K562 (cell line): ENCODE data around the gene MRGPRX3. TPM values are rescaled to one million over a fixed set of nuclear protein-coding genes. Genes with fewer than 3 reads are reported as not detected.
A peak's percentile ranks its signal among the peaks of the same experiment; 100 is the strongest.

Experiments used
- CTBP1 ChIP-seq: fragments of 450-650 bp; IDR thresholded peaks from 2 replicates; pipeline ENCODE4 v1.6.1; 2016; ENCODE audit warnings: borderline replicate concordance
- MCM3 ChIP-seq: fragments of 450-650 bp; IDR thresholded peaks from 2 replicates; pipeline ENCODE4 v1.6.1; 2016
- RAD21 ChIP-seq, 2 experiments: fragments of 250-450 bp in 1 of 2; fragments of 450-650 bp in 1 of 2; sonication (Bioruptor Pico) in 1 of 2; formaldehyde crosslinking in 1 of 2; IDR thresholded peaks in 1 of 2; conservative IDR thresholded peaks in 1 of 2; 2 replicates each; pipeline versions ENCODE4 v1.4.0 to v1.8.0; 2020 to 2022; ENCODE audit warnings: mild to moderate bottlenecking in 2 of 2, moderate library complexity in 1 of 2
- REST ChIP-seq, 2 experiments: fragments of 450-650 bp; formaldehyde crosslinking in 1 of 2; IDR thresholded peaks; 2 replicates each; pipeline versions ENCODE4 v1.4.0 to v1.6.1; 2014 to 2020; ENCODE audit warnings: mild to moderate bottlenecking in 2 of 2, borderline replicate concordance in 1 of 2, low read depth in 1 of 2
- polyA plus RNA-seq, 8 experiments: library from polyadenylated mRNA; depleted of rRNA in 4 of 8; stranded (reverse) in 5 of 8; unstranded in 3 of 8; fragments of >200 nt; fragmentation: Nextera tagmentation in 2 of 8; fragmentation: Illumina TruSeq in 1 of 8; extraction: Ambion mirVana in 2 of 8; extraction: Trizol in 1 of 8; gene quantifications; 2 replicates each; pipeline versions ENCODE4 v1.2.1 to v1.2.3, GENCODE V29; 2011 to 2014; ENCODE audit warnings: inconsistent platforms in 1 of 8, missing spikeins in 1 of 8
- total RNA-seq, 7 experiments: library from RNA; depleted of rRNA in 6 of 7; stranded (reverse); fragments of >200 nt in 6 of 7; fragmentation: Illumina TruSeq in 2 of 7; extraction: Trizol in 2 of 7; gene quantifications; 2 replicates each; pipeline versions ENCODE4 v1.2.1 to v1.2.3, GENCODE V29; 2011 to 2021; ENCODE audit warnings: low replicate concordance in 1 of 7
- TF ChIP-seq, protein P1 (sequence below): sonication (generic); formaldehyde crosslinking; IDR thresholded peaks from 2 replicates; pipeline ENCODE4 v1.8.1; 2023; ENCODE audit warnings: mild to moderate bottlenecking, missing genetic modification reagents, moderate library complexity

The MRGPRX3 gene
- total and polyA plus RNA-seq, 9 of the 15 experiments (the other 6 are each of a cell fraction or from before 2014, with no cell fraction given): not detected

DNA sequence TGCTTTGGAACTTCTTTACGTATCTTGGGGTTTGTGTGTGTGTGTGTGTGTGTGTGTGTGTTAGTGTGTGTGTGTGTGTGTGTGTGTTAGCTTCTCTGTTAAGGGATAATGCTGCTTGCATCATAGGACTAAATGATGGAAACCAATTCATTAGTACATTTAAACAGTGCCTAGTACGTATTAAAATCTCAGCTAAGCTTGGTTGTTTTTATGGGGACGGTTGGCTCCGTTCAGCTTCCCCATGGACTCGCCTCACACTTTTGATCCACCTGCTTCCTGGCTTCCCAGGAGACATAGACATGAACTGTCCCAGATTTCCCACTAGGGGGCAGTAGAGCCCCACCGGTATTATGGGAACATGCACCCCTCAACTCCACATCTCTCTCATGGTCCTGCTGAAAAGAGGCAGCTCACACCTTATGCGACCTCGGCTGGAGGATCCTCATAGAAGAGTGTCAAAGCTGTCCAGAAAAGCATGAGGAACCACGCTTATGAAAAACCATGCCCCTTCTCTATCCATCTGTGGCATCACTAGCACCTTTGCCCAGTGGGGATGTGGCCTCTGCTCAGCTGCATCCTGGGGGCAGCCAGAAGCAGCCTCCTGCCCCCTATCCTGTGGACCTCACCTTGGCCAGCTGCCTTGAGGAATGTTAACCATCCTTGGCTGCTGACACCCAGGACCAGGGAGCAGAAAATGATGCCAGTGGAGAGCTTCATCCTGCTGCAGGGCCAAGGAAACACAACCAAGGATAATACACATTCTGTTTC lies 16.8 kb upstream of the MRGPRX3 start (continued):
- TF ChIP-seq REST (IDR thresholded peaks at IDR 0.05; ENCODE audit: borderline replicate concordance) (peak; percentile 60; the same call in 1 of the 2 replicates), REST (CRISPR knock-in tag; IDR thresholded peaks at IDR 0.05; ENCODE audit: low read depth) (no peak), MCM3 (peak; percentile 92), CTBP1 (peak; percentile 34; the same call in 1 of the 2 replicates), RAD21 (CRISPR knock-in tag; conservative IDR thresholded peaks at IDR 0.05 in 1 of 2, IDR thresholded peaks at IDR 0.05 in 1 of 2) (peak; percentile 63 to 83)
- TF ChIP-seq, protein P1, sequence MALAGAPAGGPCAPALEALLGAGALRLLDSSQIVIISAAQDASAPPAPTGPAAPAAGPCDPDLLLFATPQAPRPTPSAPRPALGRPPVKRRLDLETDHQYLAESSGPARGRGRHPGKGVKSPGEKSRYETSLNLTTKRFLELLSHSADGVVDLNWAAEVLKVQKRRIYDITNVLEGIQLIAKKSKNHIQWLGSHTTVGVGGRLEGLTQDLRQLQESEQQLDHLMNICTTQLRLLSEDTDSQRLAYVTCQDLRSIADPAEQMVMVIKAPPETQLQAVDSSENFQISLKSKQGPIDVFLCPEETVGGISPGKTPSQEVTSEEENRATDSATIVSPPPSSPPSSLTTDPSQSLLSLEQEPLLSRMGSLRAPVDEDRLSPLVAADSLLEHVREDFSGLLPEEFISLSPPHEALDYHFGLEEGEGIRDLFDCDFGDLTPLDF (CRISPR knock-in tag): 0 out of 2 replicates have a peak, but pooled peaks have one; percentile 28
